ENCODE measurements around the gene NDUFB6.

DNA sequence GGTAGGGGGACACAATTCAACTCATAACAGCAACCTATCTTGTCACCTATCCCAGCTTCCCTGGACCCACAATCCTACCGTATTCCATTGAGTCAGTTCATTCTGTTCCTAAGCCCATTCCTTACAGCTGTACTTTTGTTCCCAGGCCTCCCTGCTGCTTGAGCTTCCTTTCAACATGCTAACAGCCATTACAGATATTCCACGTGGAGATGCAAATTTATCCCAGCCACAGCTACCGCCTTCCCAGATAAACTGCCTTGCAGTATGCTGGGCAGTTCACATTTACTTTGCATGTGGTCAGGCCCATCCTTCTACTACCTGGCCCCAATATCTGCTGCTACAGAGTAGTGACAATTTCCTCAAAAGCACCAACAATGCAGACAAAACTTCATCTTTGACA is 70.0 kb downstream of the NDUFB6 start:
- TF ChIP-seq, protein P1, sequence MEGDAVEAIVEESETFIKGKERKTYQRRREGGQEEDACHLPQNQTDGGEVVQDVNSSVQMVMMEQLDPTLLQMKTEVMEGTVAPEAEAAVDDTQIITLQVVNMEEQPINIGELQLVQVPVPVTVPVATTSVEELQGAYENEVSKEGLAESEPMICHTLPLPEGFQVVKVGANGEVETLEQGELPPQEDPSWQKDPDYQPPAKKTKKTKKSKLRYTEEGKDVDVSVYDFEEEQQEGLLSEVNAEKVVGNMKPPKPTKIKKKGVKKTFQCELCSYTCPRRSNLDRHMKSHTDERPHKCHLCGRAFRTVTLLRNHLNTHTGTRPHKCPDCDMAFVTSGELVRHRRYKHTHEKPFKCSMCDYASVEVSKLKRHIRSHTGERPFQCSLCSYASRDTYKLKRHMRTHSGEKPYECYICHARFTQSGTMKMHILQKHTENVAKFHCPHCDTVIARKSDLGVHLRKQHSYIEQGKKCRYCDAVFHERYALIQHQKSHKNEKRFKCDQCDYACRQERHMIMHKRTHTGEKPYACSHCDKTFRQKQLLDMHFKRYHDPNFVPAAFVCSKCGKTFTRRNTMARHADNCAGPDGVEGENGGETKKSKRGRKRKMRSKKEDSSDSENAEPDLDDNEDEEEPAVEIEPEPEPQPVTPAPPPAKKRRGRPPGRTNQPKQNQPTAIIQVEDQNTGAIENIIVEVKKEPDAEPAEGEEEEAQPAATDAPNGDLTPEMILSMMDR (conservative IDR thresholded peaks at IDR 0.05) = no peak
- no peak for TF ChIP-seq ZFX (IDR thresholded peaks at IDR 0.05)

All from C4-2B (cell line).